ENCODE measurements around the gene SLC17A9. TPM values are rescaled to one million over a fixed set of nuclear protein-coding genes. Genes with fewer than 3 reads are reported as not detected.

The SLC17A9 gene
- total and polyA plus RNA-seq, 10 of the 15 experiments (the other 5 are each of a cell fraction or from before 2014, with no cell fraction given) = 0.72 to 74.1 (median 29.4) TPM

- SMC1A ChIA-PET (ENCODE audit: uncharacterized antibody, unreplicated experiment) = no interaction called here
- intact Hi-C loops (cut with micrococcal nuclease; ENCODE audit: unreplicated experiment) (no loop called here), in situ Hi-C loops (cut with MboI) (no loop called here)
- POLR2A ChIA-PET = no interaction called here
- no TSS peak for BruUV-seq (replicated peaks)
- WGBS (ENCODE audit: insufficient coverage, insufficient replicate concordance, low lambda C conversion rate, missing lambda C conversion rate) = 95% methylated on average over 36 of the region's 36 CpGs
- Histone ChIP-seq H3K4me2 (ENCODE audit: control insufficient read depth, insufficient read depth) (no peak overlapping the region), H4K20me1 (ENCODE audit: control insufficient read depth, insufficient read depth) (no peaks in the 10 kb centered on the region), H3K27me3 (replicated peaks in 1 of 2; ENCODE audit: control insufficient read depth in 2 of 2, insufficient read depth in 2 of 2, low read length in 1 of 2) (no peaks in the 10 kb centered on the region), H3K27ac (ENCODE audit: control insufficient read depth, insufficient read depth) (no peak overlapping the region), H3K36me3 (ENCODE audit: control insufficient read depth in 2 of 2, insufficient read depth in 2 of 2, low read length in 1 of 2) (peaks cover 11 to 26% of the 10 kb centered on the region in 2 experiments; a peak in 3 of 4 replicates), H3K4me1 (ENCODE audit: control insufficient read depth, insufficient read depth, low read length) (peaks cover 12% of the 10 kb centered on the region), H2AFZ (ENCODE audit: control insufficient read depth, low read depth, low read length) (no peak overlapping the region), H3K4me3 (no peak overlapping the region), H3K9ac (ENCODE audit: control insufficient read depth, insufficient read depth, low read length) (no peak overlapping the region), H3K9me3 (replicated peaks; ENCODE audit: control insufficient read depth, insufficient read depth, low read length) (no peaks in the 10 kb centered on the region), H3K79me2 (ENCODE audit: control insufficient read depth, insufficient read depth, low read length) (peaks cover 30% of the 10 kb centered on the region)
- no peak for ATAC-seq
- RAD21 ChIA-PET (ENCODE audit: unreplicated experiment) = no interaction called here
- CTCF ChIA-PET = interaction anchor here (1.1 kb wide), 1 partner anchor 22 kb away, joined by 3 read pairs; no protein-coding TSS in a partner anchor
- no peak for FAIRE-seq
- no peak for DNase-seq (ENCODE audit: low read depth, low spot score)
- peak; percentile 57 for TF ChIP-seq POLR2A (IDR thresholded peaks at IDR 0.05; ENCODE audit: low read depth, low read length)
- no peak for TF ChIP-seq NFYA (IDR thresholded peaks at IDR 0.05; ENCODE audit: borderline replicate concordance, low read depth, low read length)
- no peak for TF ChIP-seq SIX5 (IDR thresholded peaks at IDR 0.05; ENCODE audit: low read depth, low read length, severe bottlenecking)
- TF ChIP-seq IRF3 (IDR thresholded peaks at IDR 0.05) = no peak
- TF ChIP-seq CHD1 (IDR thresholded peaks at IDR 0.05; ENCODE audit: low read depth, low read length) = no peak
- peak; percentile 33 for TF ChIP-seq BCL3 (IDR thresholded peaks at IDR 0.05; ENCODE audit: borderline replicate concordance, insufficient read depth, low read depth, low read length, poor library complexity, severe bottlenecking)
- TF ChIP-seq CEBPZ (IDR thresholded peaks at IDR 0.05; ENCODE audit: low read depth, low read length) = no peak
- no peak for TF ChIP-seq ZBTB33 (IDR thresholded peaks at IDR 0.05)
- TF ChIP-seq NFIC (IDR thresholded peaks at IDR 0.05; ENCODE audit: low read depth, low read length) = no peak
- TF ChIP-seq SMAD5 (IDR thresholded peaks at IDR 0.05; ENCODE audit: low read depth) = no peak
- TF ChIP-seq ZNF622 (IDR thresholded peaks at IDR 0.05) = no peak
- TF ChIP-seq TCF3 (IDR thresholded peaks at IDR 0.05; ENCODE audit: borderline replicate concordance, insufficient read depth, low read depth, low read length) = 0 out of 2 replicates have a peak, but pooled peaks have one; percentile 49
- no peak for TF ChIP-seq TARDBP (IDR thresholded peaks at IDR 0.05; ENCODE audit: borderline replicate concordance)
- TF ChIP-seq, protein P1, sequence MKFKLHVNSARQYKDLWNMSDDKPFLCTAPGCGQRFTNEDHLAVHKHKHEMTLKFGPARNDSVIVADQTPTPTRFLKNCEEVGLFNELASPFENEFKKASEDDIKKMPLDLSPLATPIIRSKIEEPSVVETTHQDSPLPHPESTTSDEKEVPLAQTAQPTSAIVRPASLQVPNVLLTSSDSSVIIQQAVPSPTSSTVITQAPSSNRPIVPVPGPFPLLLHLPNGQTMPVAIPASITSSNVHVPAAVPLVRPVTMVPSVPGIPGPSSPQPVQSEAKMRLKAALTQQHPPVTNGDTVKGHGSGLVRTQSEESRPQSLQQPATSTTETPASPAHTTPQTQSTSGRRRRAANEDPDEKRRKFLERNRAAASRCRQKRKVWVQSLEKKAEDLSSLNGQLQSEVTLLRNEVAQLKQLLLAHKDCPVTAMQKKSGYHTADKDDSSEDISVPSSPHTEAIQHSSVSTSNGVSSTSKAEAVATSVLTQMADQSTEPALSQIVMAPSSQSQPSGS (IDR thresholded peaks at IDR 0.05; ENCODE audit: low read length) = no peak
Observed at GRCh38 chr20:62957136-62958117, 4.9 kb downstream of the SLC17A9 start.
